ENCODE results near the gene TMEM132D.
"Not testable (repeated sequence)": the region's sequence is repeated elsewhere in the genome, so short reads cannot be mapped to it uniquely, and the experiment has no call there.

Gene TMEM132D

DNA sequence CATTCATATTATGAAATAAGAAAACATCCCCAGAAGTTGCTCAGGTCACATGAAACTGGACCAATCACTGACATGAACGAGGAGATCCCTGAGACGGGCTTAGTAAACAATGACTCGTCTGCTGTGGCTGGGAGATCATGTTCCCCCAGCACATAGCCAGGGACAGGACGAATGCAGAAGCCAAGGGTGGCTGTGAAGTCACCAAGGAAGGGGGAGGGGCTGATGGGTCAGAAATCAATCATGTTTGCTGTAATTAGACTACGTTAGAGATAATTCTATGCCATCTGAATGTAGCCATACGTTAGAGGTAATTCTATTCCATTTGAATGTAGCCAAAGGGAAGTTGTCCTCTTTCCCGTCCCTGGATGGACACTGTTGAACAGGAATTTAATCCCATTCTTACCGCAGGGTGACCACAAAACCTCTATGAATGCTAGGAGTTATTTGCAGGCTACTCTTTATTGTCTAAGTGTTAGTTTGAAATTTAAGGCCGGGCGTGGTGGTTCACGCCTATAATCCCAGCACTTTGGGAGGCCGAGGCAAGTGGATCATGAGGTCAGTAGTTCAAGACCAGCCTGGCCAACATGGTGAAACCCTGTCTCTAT, 332.9 kb downstream of the TMEM132D start:
- no peak for DNase-seq

DNA sequence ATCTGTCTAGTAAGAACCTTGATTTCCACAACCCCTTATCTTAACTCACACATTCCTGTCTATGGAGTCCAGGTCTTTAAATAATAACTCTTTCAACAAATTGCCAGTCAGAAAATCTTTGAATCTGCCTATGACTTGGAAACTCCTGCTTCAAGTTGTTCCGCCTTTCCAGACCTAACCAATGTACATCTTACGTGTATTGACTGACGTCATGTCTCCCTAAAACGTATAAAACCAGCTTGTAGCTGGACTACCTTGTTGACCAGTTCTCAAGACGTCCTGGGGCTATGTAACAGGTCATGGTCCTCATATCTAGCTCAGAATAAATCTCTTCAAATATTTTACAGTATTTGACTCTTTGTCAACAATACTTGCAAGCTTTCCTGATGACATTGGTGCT, 337.0 kb downstream of the TMEM132D start:
- no peak for DNase-seq

DNA sequence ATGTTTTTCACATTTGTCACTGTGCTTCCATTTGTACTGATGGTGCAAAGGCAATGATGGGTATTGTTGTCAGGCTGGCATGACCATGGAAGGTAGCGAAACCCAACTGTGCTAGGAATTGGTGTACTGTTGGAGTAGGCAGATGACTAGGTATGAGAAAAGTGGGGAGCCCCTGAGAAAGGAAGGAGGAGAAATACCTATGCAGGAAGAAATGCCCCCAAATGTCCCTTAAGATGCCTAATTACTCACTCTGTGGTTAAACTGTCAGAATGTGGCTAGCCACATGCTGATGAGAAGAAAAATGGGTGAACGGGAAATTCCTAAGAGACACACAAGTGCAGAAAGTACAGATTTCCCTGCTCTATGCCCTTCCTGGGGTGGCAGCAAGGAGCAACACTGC, 339.1 kb downstream of the TMEM132D start:
- DNase-seq = no peak

- no peak for DNase-seq
Measured at GRCh38 chr12:129563266-129563665, 340.6 kb downstream of the TMEM132D start.

DNA sequence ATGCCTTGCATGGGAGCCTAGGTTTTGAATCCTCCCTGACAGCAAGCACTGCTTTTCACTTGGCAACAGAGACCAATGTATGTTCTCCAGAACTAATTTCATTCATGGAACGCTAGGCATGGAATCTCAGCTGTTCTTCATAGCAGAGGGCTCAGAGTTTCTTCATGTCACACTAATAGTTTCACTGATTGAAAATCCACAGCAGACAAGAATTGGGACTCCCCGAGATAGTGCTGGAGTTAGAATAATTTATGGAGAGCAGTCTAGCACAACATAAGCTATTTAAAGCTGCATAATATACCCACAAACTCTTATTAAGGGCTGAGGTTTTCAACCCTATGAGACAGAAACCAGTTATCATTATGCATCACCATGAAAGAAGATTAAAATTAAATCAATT, 342.5 kb downstream of the TMEM132D start:
- DNase-seq = no peak

GRCh38 chr12:129559776-129560175, 344.0 kb downstream of the TMEM132D start:
- DNase-seq = no peak

DNA sequence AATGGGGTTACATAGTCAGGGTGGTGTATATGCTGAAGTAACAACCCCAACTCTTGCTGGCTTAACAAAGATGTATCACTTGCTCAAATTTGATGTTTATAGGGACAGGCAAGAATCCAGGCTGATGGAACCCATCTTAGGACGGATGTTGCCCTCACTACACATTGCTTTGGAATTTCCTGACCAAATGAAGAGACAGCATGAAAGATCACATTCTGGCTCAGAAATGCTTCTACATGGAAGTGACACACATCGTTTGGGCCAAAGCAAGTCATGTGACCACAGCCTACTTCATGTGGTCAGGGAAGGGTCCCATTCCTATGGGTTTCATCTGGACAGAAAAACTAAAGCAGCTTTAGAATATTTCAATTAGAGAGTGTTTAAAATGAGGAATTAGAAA, 345.8 kb downstream of the TMEM132D start:
- DNase-seq = no peak

DNA sequence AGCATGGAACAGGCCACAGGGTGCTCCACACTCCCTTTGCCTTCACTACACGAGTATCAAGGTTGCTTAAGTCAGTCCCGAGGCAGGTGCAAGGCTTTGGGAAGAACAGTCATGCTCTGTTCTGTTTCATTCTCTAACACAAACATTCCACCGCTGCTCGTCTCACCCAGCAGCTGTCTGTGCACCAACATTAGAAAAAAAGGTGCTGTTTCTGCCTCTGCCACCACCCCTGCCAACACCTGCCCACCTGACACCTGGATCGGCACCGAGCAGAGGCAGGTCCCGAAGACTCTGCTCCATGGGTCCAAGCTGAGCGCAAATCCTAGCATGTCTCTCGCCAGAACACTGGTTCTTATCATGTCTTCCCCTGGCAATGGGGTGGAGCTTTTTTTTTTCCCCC, 347.7 kb downstream of the TMEM132D start:
- no peak for DNase-seq

GRCh38 chr12:129552996-129553750, 350.7 kb downstream of the TMEM132D start:
- peak; percentile 47 for DNase-seq

- DNase-seq = no peak
Measured at GRCh38 chr12:129551441-129551840, 352.4 kb downstream of the TMEM132D start.

GRCh38 chr12:129550353-129550752, 353.5 kb downstream of the TMEM132D start:
- no peak for DNase-seq

GRCh38 chr12:129549656-129550055, 354.2 kb downstream of the TMEM132D start:
- DNase-seq = no peak

DNA sequence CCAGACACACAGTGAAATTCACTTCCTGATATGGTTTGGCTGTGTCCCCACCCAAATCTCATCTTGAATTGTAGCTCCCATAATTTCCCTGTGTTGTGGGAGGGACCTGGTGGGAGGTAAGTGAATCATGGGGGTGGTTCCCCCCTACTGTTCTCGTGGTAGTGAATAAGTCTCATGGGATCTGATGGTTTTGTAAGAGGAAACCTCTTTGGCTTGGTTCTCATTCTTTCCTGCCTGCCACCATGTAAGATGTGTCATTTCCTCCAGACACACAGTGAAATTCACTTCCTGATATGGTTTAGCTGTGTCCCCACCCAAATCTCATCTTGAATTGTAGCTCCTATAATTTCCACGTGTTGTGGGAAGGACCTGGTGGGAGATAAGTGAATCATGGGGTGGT, 354.8 kb downstream of the TMEM132D start:
- DNase-seq = not testable (repeated sequence)

DNA sequence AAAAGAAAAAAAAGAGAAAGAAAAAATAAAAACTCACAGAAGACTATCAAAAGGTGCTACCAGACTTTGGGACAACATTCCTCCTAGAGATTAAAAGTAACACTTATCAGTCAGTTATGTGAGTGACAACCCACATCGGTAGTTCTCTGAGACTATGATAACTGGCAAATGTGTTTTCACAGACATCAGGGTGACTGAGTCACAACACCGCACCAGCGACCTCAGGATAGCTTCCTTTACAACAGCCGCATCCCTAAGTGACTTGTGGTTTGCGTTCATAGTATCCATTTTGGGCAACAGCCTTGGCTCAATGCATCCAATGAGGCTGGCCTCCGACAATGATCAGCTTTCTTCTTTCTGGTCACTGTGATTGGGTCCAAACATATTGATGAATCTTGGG, 359.1 kb downstream of the TMEM132D start:
- DNase-seq = no peak

GRCh38 chr12:129540954-129541353, 362.9 kb downstream of the TMEM132D start:
- DNase-seq = no peak

- no peak for DNase-seq
Measured at GRCh38 chr12:129540249-129540648, 363.6 kb downstream of the TMEM132D start.

DNA sequence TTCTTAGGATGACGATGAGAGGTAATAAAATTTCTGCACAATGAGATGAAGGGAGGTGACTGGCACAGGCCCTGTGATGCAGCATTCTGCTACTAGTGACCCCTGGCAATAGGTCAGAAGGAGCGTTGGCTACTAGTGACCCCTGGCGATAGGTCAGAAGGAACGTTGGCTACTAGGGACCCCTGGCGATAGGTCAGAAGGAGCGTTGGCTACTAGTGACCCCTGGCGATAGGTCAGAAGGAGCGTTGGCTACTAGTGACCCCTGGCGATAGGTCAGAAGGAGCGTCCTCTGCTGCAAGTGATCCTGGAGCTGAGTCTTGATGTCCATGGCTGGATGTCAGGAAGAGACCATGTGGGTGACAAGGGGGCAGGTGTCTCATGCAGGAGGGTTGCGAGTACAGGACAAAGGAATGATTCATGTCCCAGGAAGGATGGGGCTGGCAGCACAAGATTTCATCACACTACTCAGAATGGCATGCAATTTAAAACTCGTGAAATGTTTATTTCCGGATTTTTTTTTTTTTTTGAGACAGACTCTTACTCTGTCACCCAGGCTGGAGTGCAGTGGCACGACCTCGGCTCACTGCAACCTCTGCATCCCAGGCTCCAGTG, 365.0 kb downstream of the TMEM132D start:
- DNase-seq = not testable (repeated sequence)

GRCh38 chr12:129538137-129538536, 365.7 kb downstream of the TMEM132D start:
- no peak for DNase-seq

DNA sequence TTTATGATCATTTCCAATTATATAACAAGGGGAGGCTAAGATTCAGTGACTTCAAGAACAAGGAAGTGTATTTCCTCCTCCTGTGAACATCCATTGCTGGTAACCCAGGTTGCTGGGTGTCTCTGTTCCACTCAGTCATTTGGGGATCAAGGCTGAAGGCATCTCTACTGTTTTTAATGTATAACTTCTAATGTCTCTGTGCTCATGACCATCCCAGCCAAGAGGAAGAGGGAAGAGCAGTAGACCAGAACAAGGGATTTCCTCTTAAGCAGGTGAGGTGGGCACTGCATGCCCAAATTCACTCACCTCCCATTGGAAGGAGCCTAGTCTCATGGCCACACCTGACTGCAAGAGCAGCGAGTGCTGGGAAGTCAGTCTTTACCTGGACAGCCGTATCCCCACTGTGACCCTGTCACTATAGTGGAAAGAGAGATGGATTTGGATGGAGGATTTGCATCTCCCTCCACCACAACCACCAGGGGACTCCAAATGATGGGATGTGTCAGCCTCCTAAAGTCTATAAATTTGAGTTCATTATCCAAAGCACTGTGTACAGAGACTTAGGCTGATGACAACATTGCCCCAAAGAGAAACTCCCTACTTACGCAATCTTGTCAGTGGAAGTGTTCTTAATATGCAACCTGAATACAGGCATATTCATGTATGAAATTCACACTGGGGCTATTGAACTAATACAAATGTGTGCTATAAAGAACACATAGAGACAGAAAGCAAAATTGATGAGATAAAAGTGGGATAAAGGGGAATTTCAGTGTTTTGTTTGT, 368.7 kb downstream of the TMEM132D start:
- peak; percentile 17 for DNase-seq

DNA sequence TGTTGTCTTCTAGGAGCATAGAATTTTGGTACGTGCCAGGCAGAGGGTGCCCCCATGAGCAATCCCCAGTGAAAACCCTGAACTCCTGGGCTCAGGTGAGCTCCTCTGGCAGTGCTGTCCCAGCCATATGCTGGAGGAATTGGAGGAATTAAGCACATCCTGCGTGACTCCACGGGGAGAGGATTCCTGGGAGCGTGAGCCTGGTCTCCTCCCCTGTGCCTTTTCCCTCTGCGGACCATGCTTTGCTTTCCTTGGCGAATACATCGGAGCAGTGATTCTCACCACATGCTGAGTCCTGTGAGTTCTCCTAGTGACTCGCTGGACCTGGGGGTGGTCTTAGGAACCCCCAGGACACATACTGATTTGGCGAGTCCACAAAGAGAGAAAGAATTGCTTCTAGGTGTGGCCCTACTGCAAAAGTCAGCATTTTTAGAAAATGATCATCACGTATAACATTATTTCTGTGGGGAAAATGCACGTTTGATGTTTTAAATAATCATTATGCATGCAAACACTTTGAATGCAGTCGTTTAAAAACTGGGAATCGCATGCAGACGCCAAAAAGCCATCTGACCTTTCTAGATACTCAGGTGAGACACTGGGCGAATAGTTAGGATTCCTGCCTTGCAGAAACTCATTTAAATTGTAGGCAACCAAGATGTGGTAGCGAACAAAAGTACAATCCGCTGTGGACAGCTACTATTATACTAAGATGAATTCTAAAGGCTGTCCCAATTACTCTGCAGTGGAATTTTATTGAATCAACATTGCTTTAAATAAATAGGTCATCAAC, 370.9 kb downstream of the TMEM132D start:
- DNase-seq = no peak

- DNase-seq = no peak
Measured at GRCh38 chr12:129532082-129532481, 371.7 kb downstream of the TMEM132D start.

DNA sequence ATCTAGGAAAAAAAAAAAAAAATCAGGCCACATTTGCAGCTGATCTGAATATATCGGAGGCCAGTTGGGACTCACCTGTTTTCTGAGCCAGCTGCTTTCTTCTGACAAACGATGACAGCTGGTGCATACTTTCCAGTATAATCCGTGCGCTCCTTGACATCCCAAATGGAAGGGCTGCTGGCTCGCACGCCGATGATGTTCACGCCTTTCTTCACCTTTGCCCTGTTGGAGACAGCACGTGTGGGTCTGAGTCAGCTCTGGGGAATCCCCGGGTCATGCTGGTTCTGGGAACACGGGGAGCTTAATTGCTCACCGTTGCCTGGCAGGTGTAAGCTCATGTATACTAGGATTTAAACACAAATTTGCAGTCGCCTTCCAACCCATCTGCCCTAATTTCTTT, 372.8 kb downstream of the TMEM132D start:
- no peak for DNase-seq

- DNase-seq = peak; percentile 38
Measured at GRCh38 chr12:129530517-129530916, 373.3 kb downstream of the TMEM132D start.
